Omental fat pad (tissue), 4 donors: Measurements from ENCODE around the gene KCNJ16. TPM values are rescaled to one million over a fixed set of nuclear protein-coding genes. Genes with fewer than 3 reads are reported as not detected.

Source experiments
- ATAC-seq: fragments of 150-250 bp; one replicate; pipeline ENCODE4 v1.9.1; 2016; ENCODE audit warnings: mild to moderate bottlenecking, moderate library complexity; ENCODE audit not compliant: low FRiP score
- DNase-seq: peaks from one replicate; pipeline ENCODE4 v3.0.0-alpha.2; 2019; ENCODE audit warnings: low spot score
- total RNA-seq, 4 donors: library from RNA; depleted of rRNA; stranded (reverse); fragments of >200 nt; gene quantifications; one replicate each; pipeline ENCODE4 v1.1.0, GENCODE V29; 2016
- TF ChIP-seq, protein P1 (sequence below), 3 donors: fragments of 450-650 bp; IDR thresholded peaks; one replicate each; pipeline ENCODE4 v1.5.1; 2016 to 2017; ENCODE audit warnings: antibody characterized with exemption in 3 of 3, mild to moderate bottlenecking in 3 of 3, moderate library complexity in 2 of 3

Gene KCNJ16
- total RNA-seq, 4 donors from 2014 or later: 0.24 to 1.4 (median 0.93) TPM

DNA sequence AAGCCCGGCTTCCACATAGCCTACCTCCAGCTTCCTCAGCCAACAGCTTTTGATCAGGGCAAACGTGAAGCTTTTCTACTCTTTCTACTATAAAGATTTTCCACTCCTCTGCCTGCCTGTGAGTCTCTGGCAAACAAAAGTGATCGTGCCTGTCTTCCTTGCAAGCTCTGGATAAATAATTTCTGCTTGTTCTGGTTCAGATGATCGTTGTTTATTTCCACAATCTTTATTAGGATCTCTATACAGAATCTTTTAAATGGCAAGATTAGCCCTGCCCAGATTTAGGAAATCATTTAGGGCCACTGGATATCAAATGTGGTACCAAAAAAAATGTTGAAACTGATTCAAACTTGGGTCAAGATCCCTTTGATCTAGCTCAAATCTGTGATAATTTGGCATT lies 20.4 kb downstream of the KCNJ16 start:
- TF ChIP-seq, protein P1, sequence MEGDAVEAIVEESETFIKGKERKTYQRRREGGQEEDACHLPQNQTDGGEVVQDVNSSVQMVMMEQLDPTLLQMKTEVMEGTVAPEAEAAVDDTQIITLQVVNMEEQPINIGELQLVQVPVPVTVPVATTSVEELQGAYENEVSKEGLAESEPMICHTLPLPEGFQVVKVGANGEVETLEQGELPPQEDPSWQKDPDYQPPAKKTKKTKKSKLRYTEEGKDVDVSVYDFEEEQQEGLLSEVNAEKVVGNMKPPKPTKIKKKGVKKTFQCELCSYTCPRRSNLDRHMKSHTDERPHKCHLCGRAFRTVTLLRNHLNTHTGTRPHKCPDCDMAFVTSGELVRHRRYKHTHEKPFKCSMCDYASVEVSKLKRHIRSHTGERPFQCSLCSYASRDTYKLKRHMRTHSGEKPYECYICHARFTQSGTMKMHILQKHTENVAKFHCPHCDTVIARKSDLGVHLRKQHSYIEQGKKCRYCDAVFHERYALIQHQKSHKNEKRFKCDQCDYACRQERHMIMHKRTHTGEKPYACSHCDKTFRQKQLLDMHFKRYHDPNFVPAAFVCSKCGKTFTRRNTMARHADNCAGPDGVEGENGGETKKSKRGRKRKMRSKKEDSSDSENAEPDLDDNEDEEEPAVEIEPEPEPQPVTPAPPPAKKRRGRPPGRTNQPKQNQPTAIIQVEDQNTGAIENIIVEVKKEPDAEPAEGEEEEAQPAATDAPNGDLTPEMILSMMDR (IDR thresholded peaks at IDR 0.05): no peak
- ATAC-seq (no peak), DNase-seq (no peak)

DNA sequence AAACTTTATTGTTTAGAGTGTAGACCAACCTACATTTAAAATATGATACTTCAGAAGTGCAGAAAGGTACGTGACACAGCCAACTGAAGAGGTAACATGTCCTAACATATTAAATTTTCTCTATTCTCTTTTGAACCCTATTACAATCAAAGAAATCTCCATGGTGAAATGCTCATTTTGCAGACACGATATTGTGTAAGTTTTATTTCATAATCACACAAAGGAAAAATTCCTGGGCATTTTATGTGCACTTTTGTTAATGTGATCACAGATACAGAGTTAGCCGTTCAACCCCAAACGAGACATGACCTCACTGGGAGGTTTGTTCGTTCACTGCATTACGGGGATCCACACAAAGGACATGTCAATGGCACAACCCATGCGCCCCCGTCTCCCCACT lies 21.8 kb downstream of the KCNJ16 start:
- TF ChIP-seq, protein P1 (IDR thresholded peaks at IDR 0.05): no peak
- ATAC-seq (no peak), DNase-seq (no peak)

DNA sequence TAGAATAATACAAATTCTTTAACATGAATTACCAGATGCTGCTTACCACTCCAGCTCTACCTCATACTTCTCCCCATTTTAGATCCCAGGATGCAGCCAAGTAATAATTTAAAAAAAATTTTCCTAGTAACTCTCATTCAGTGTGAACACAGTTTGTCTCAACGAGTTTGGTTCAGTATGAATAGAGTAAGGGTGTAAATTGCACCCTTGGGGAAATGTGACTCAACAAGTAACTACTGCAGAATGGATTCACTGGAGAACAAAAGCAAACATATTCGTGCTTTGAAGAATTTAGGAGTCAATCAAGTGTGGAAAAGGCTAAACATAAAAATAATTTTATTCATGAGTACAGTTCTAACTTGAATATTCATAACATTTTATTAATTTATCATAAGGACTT lies 23.0 kb downstream of the KCNJ16 start:
- DNase-seq (no peak), ATAC-seq (no peak)
- TF ChIP-seq, protein P1 (IDR thresholded peaks at IDR 0.05): no peak

- ATAC-seq (no peak), DNase-seq (no peak)
- TF ChIP-seq, protein P1 (IDR thresholded peaks at IDR 0.05): no peak
Measured at GRCh38 chr17:70099294-70099693, 24.3 kb downstream of the KCNJ16 start.

DNA sequence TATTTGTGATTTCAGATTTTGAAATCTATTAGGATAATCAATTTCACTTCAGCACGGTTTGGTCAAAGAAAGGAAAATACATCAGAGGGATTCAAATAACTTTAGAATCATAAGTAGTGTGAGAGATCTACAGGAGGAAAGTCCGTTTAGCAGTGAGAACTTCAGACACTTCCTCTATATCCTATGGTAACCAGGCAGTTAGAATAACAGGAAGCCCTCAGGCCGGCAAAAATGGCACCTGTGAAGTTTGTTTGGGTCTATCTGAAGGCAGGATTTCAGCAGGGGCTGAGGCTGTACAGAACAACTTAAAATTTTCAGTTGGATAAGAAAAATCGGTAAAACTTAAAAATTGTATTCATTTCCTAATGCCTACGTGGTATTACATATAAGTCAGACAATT lies 24.9 kb downstream of the KCNJ16 start:
- ATAC-seq (no peak), DNase-seq (no peak)
- TF ChIP-seq, protein P1 (IDR thresholded peaks at IDR 0.05): no peak

GRCh38 chr17:70100983-70101382 lies 26.0 kb downstream of the KCNJ16 start:
- TF ChIP-seq, protein P1 (IDR thresholded peaks at IDR 0.05): no peak
- DNase-seq (no peak), ATAC-seq (no peak)

GRCh38 chr17:70102531-70102930 lies 27.5 kb downstream of the KCNJ16 start:
- TF ChIP-seq, protein P1 (IDR thresholded peaks at IDR 0.05): no peak
- ATAC-seq (no peak), DNase-seq (no peak)
